CD8-positive, alpha-beta memory T cell (primary cell): ENCODE measurements around the gene SINHCAF. TPM values are rescaled to one million over a fixed set of nuclear protein-coding genes. Genes with fewer than 3 reads are reported as not detected.

Experiments used
- CTCF ChIA-PET: fragments of 350-600 bp; sonication (Branson Sonifier 250); formaldehyde crosslinking; loops from one replicate; lab custom pipeline; 2021; ENCODE audit warnings: antibody characterized with exemption; lab: Charles Lee
- POLR2A ChIA-PET: fragments of 350-600 bp; sonication (Branson Sonifier 250); formaldehyde crosslinking; loops from one replicate; lab custom pipeline; 2021; ENCODE audit warnings: antibody characterized with exemption; lab: Charles Lee
- DNase-seq, 5 donors: peaks; one replicate each; pipeline versions ENCODE4 v3.0.0 to v3.0.0-alpha.2; 2020 to 2022; ENCODE audit warnings: mixed read lengths in 1 of 5
- H3K27ac ChIP-seq: one replicate; pipeline ENCODE4 v1.7.0; 2013; ENCODE audit warnings: low read depth, mild to moderate bottlenecking, low read length, moderate library complexity
- H3K27me3 ChIP-seq: 2 replicates; pipeline ENCODE4 v1.7.0; 2013; ENCODE audit warnings: low read length, mild to moderate bottlenecking; ENCODE audit not compliant: insufficient read depth, poor library complexity, severe bottlenecking
- H3K36me3 ChIP-seq: 2 replicates; pipeline ENCODE4 v1.7.0; 2013; ENCODE audit warnings: mild to moderate bottlenecking, low read length, moderate library complexity; ENCODE audit not compliant: insufficient read depth
- H3K4me1 ChIP-seq: 2 replicates; pipeline ENCODE4 v1.7.0; 2013; ENCODE audit warnings: mild to moderate bottlenecking, low read length, moderate library complexity; ENCODE audit not compliant: insufficient read depth
- H3K4me3 ChIP-seq: 2 replicates; pipeline ENCODE4 v1.7.0; 2013; ENCODE audit warnings: mild to moderate bottlenecking, low read length
- H3K9me3 ChIP-seq: 2 replicates; pipeline ENCODE4 v1.7.0; 2013; ENCODE audit warnings: mild to moderate bottlenecking, low read length
- H3K27ac Mint-ChIP-seq, 8 donors: one replicate each; pipeline ENCODE4 v1.8.0; 2020 to 2021; ENCODE audit warnings: mixed read lengths in 8 of 8, mild to moderate bottlenecking in 6 of 8, inconsistent platforms in 3 of 8, moderate library complexity in 3 of 8
- H3K27me3 Mint-ChIP-seq, 2 donors: one replicate each; pipeline ENCODE4 v1.8.0; 2020 to 2021; ENCODE audit warnings: mixed read lengths in 2 of 2, mild to moderate bottlenecking in 1 of 2, moderate library complexity in 1 of 2
- H3K36me3 Mint-ChIP-seq, 3 donors: one replicate each; pipeline ENCODE4 v1.8.0; 2020 to 2021; ENCODE audit warnings: mixed read lengths in 3 of 3, inconsistent platforms in 1 of 3, mild to moderate bottlenecking in 1 of 3
- H3K4me1 Mint-ChIP-seq, 3 donors: one replicate each; pipeline ENCODE4 v1.8.0; 2020 to 2021; ENCODE audit warnings: mixed read lengths in 3 of 3, inconsistent platforms in 1 of 3, mild to moderate bottlenecking in 1 of 3
- H3K4me3 Mint-ChIP-seq, 7 donors: one replicate each; pipeline ENCODE4 v1.8.0; 2020 to 2021; ENCODE audit warnings: mixed read lengths in 7 of 7, mild to moderate bottlenecking in 6 of 7, moderate library complexity in 4 of 7, inconsistent platforms in 2 of 7
- H3K9me3 Mint-ChIP-seq, 5 donors: one replicate each; pipeline ENCODE4 v1.8.0; 2020 to 2022; ENCODE audit warnings: mixed read lengths in 5 of 5, mild to moderate bottlenecking in 3 of 5, moderate library complexity in 2 of 5, inconsistent platforms in 1 of 5
- polyA plus RNA-seq: library from polyadenylated mRNA; unstranded; fragments of 300-500 nt; fragmentation: Illumina TruSeq; gene quantifications from one replicate; pipeline ENCODE4 v1.2.3, GENCODE V29; 2021
- total RNA-seq, 2 experiments: library from RNA; stranded (reverse); gene quantifications; one replicate each; pipeline ENCODE4 v1.2.3, GENCODE V29; 2021

The SINHCAF gene
- total and polyA plus RNA-seq, 3 experiments from 2014 or later, result 55.9 to 149 (median 143) TPM

- ChIA-PET CTCF (no interaction called here), POLR2A (no interaction called here)
- H3K27ac Mint-ChIP-seq, result peak overlapping the region in 1 of 8 donors; percentile 17
- no peaks in the 10 kb centered on the region for H3K4me1 ChIP-seq
- H3K36me3 Mint-ChIP-seq, result no peaks in the 10 kb centered on the region
- H3K27me3 Mint-ChIP-seq, result peaks cover 0 to 1% of the 10 kb centered on the region in 2 donors
- DNase-seq, result no peak
- H3K4me3 Mint-ChIP-seq, result no peak overlapping the region
- no peaks in the 10 kb centered on the region for H3K9me3 ChIP-seq
- no peaks in the 10 kb centered on the region for H3K4me1 Mint-ChIP-seq
- no peak overlapping the region for H3K27ac ChIP-seq
- H3K27me3 ChIP-seq, result no peaks in the 10 kb centered on the region
- no peaks in the 10 kb centered on the region for H3K36me3 ChIP-seq
- no peaks in the 10 kb centered on the region for H3K9me3 Mint-ChIP-seq
- H3K4me3 ChIP-seq, result no peak overlapping the region
Measured at GRCh38 chr12:31346267-31346666, 20.3 kb upstream of the SINHCAF start.

- Histone ChIP-seq H3K9me3 (no peaks in the 10 kb centered on the region), H3K4me1 (no peaks in the 10 kb centered on the region), H3K4me3 (no peak overlapping the region), H3K27ac (no peak overlapping the region), H3K27me3 (no peaks in the 10 kb centered on the region), H3K36me3 (no peaks in the 10 kb centered on the region)
- no peaks in the 10 kb centered on the region for H3K9me3 Mint-ChIP-seq
- DNase-seq, result no peak
- H3K4me3 Mint-ChIP-seq, result no peak overlapping the region
- ChIA-PET POLR2A (no interaction called here), CTCF (no interaction called here)
- H3K27me3 Mint-ChIP-seq, result no peaks in the 10 kb centered on the region
- H3K36me3 Mint-ChIP-seq, result no peaks in the 10 kb centered on the region
- no peak overlapping the region for H3K27ac Mint-ChIP-seq
- peaks cover 0 to 1% (median 0%) of the 10 kb centered on the region in 3 donors for H3K4me1 Mint-ChIP-seq
Measured at GRCh38 chr12:31343139-31343538, 17.2 kb upstream of the SINHCAF start.

GRCh38 chr12:31342286-31342685 lies 16.3 kb upstream of the SINHCAF start:
- Mint-ChIP-seq H3K27ac (no peak overlapping the region), H3K9me3 (no peaks in the 10 kb centered on the region), H3K27me3 (no peaks in the 10 kb centered on the region), H3K4me3 (no peak overlapping the region), H3K4me1 (peaks cover 0 to 5% (median 0%) of the 10 kb centered on the region in 3 donors), H3K36me3 (no peaks in the 10 kb centered on the region)
- Histone ChIP-seq H3K4me1 (no peaks in the 10 kb centered on the region), H3K4me3 (no peak overlapping the region), H3K27ac (no peak overlapping the region), H3K27me3 (no peaks in the 10 kb centered on the region), H3K9me3 (no peaks in the 10 kb centered on the region), H3K36me3 (no peaks in the 10 kb centered on the region)
- DNase-seq, result no peak
- CTCF ChIA-PET, result no interaction called here
- POLR2A ChIA-PET, result no interaction called here

GRCh38 chr12:31339831-31340622 lies 14.1 kb upstream of the SINHCAF start:
- H3K27me3 ChIP-seq, result no peaks in the 10 kb centered on the region
- H3K36me3 Mint-ChIP-seq, result no peaks in the 10 kb centered on the region
- no peak overlapping the region for H3K4me3 Mint-ChIP-seq
- no peak overlapping the region for H3K27ac ChIP-seq
- H3K36me3 ChIP-seq, result no peaks in the 10 kb centered on the region
- H3K27ac Mint-ChIP-seq, result no peak overlapping the region
- peaks cover 0 to 5% (median 0%) of the 10 kb centered on the region in 3 donors for H3K4me1 Mint-ChIP-seq
- H3K9me3 Mint-ChIP-seq, result no peaks in the 10 kb centered on the region
- CTCF ChIA-PET, result no interaction called here
- H3K27me3 Mint-ChIP-seq, result no peaks in the 10 kb centered on the region
- no peaks in the 10 kb centered on the region for H3K9me3 ChIP-seq
- no peak for DNase-seq
- H3K4me1 ChIP-seq, result no peaks in the 10 kb centered on the region
- H3K4me3 ChIP-seq, result no peak overlapping the region
- POLR2A ChIA-PET, result interaction anchor here (0.6 kb wide), 1 partner anchor 11 kb away, joined by 4 read pairs; no protein-coding TSS in a partner anchor

GRCh38 chr12:31337952-31338351 lies 12.0 kb upstream of the SINHCAF start:
- Mint-ChIP-seq H3K27me3 (peaks cover 0 to 2% of the 10 kb centered on the region in 2 donors), H3K4me3 (no peak overlapping the region), H3K9me3 (no peaks in the 10 kb centered on the region), H3K4me1 (peaks cover 0 to 5% (median 0%) of the 10 kb centered on the region in 3 donors), H3K27ac (no peak overlapping the region), H3K36me3 (no peaks in the 10 kb centered on the region)
- no peaks in the 10 kb centered on the region for H3K27me3 ChIP-seq
- CTCF ChIA-PET, result interaction anchor here (0.7 to 1.3 kb wide), 2 partner anchors 9 to 1003 kb away, joined by 4 read pairs; no protein-coding TSS in a partner anchor
- H3K4me1 ChIP-seq, result no peaks in the 10 kb centered on the region
- DNase-seq, result no peak
- no peak overlapping the region for H3K27ac ChIP-seq
- no peaks in the 10 kb centered on the region for H3K9me3 ChIP-seq
- POLR2A ChIA-PET, result no interaction called here
- H3K4me3 ChIP-seq, result no peak overlapping the region
- H3K36me3 ChIP-seq, result no peaks in the 10 kb centered on the region

GRCh38 chr12:31331242-31331641 lies 5.3 kb upstream of the SINHCAF start:
- ChIA-PET CTCF (no interaction called here), POLR2A (no interaction called here)
- no peaks in the 10 kb centered on the region for H3K9me3 ChIP-seq
- DNase-seq, result no peak
- H3K27ac ChIP-seq, result no peak overlapping the region
- no peaks in the 10 kb centered on the region for H3K27me3 ChIP-seq
- no peaks in the 10 kb centered on the region for H3K36me3 ChIP-seq
- Mint-ChIP-seq H3K4me1 (peaks cover 4 to 11% (median 11%) of the 10 kb centered on the region in 3 donors), H3K36me3 (peaks cover 0 to 3% (median 0%) of the 10 kb centered on the region in 3 donors), H3K4me3 (no peak overlapping the region), H3K27ac (no peak overlapping the region), H3K27me3 (peaks cover 0 to 6% of the 10 kb centered on the region in 2 donors), H3K9me3 (no peaks in the 10 kb centered on the region)
- no peaks in the 10 kb centered on the region for H3K4me1 ChIP-seq
- H3K4me3 ChIP-seq, result no peak overlapping the region

- Mint-ChIP-seq H3K9me3 (no peaks in the 10 kb centered on the region), H3K4me3 (peak overlapping the region; percentile 89 to 100 (median 98)), H3K4me1 (peaks cover 22 to 36% (median 33%) of the 10 kb centered on the region in 3 donors), H3K36me3 (peaks cover 0 to 23% (median 0%) of the 10 kb centered on the region in 3 donors), H3K27ac (peak overlapping the region; percentile 72 to 99 (median 96)), H3K27me3 (peaks cover 0 to 6% of the 10 kb centered on the region in 2 donors)
- DNase-seq, result no peak
- Histone ChIP-seq H3K9me3 (no peaks in the 10 kb centered on the region), H3K36me3 (no peaks in the 10 kb centered on the region), H3K4me3 (peak overlapping the region; percentile 42), H3K27ac (peak overlapping the region; percentile 60), H3K4me1 (peaks cover 11% of the 10 kb centered on the region), H3K27me3 (no peaks in the 10 kb centered on the region)
- POLR2A ChIA-PET, result interaction anchor here (0.6 kb wide), 1 partner anchor 632 kb away, joined by 4 read pairs; the partner anchor contains the start of gene RESF1
- CTCF ChIA-PET, result no interaction called here
Measured at GRCh38 chr12:31326736-31327659, 1.0 kb upstream of the SINHCAF start.
